HEK293T (cell line): Measurements from ENCODE around the gene SUCNR1.

Source experiments
- ELF4 ChIP-seq: fragments of 450-650 bp; IDR thresholded peaks from 2 replicates; pipeline ENCODE4 v1.6.1; 2017; ENCODE audit warnings: antibody characterized with exemption
- FOXM1 ChIP-seq: fragments of 450-650 bp; IDR thresholded peaks from 2 replicates; pipeline ENCODE4 v1.6.1; 2017; ENCODE audit warnings: mild to moderate bottlenecking, borderline replicate concordance
- SP1 ChIP-seq: fragments of 450-650 bp; IDR thresholded peaks from 2 replicates; pipeline ENCODE4 v1.6.1; 2017

GRCh38 chr3:151856641-151857040, 16.8 kb upstream of the SUCNR1 start:
- TF ChIP-seq FOXM1, result no peak
- TF ChIP-seq SP1, result no peak
- no peak for TF ChIP-seq ELF4
